IMR-90 (cell line): ENCODE data around the gene NUP88. TPM values are rescaled to one million over a fixed set of nuclear protein-coding genes. Genes with fewer than 3 reads are reported as not detected.
A peak's percentile ranks its signal among the peaks of the same experiment; 100 is the strongest.

Experiments used
- ATAC-seq: fragments of 200-7000 bp; cut with Tn5 transposase; 2 replicates; pipeline ENCODE4 v1.9.1; 2020; ENCODE audit warnings: low read depth, mild to moderate bottlenecking, moderate library complexity
- BruUV-seq: library from RNA; stranded (reverse); fragments of 400-500 nt; replicated peaks from 2 replicates; lab custom pipeline; 2021; lab: Mats Ljungman, UMichigan
- CTCF ChIA-PET: fragments of 300-600 bp; formaldehyde crosslinking; extraction: SDS; loops from one replicate; lab custom pipeline; 2021; ENCODE audit warnings: antibody characterized with exemption; lab: Yijun Ruan, JAX
- POLR2A ChIA-PET: fragments of 300-600 bp; sonication (Branson Sonifier 250); formaldehyde crosslinking; loops from one replicate; lab custom pipeline; 2022; ENCODE audit warnings: antibody characterized with exemption; ENCODE audit not compliant: unreplicated experiment; lab: Charles Lee
- DNase-seq: peaks from one replicate; pipeline ENCODE4 v3.0.0; 2013
- H2AFZ ChIP-seq: replicated peaks from 2 replicates; pipeline ENCODE3; 2013; ENCODE audit warnings: low read length, mild to moderate bottlenecking; ENCODE audit not compliant: poor library complexity
- H2AK5ac ChIP-seq: 2 replicates; pipeline ENCODE4 v1.6.1; 2013; ENCODE audit warnings: low read depth, low read length, inconsistent platforms
- H2AK9ac ChIP-seq: replicated peaks from 2 replicates; pipeline ENCODE3; 2013; ENCODE audit warnings: mild to moderate bottlenecking, low read depth, low read length, moderate library complexity; ENCODE audit not compliant: poor library complexity
- H2BK120ac ChIP-seq: 2 replicates; pipeline ENCODE4 v1.6.1; 2013; ENCODE audit warnings: low read depth, low read length, inconsistent platforms
- H2BK15ac ChIP-seq: 3 replicates; pipeline ENCODE4 v1.6.1; 2013; ENCODE audit warnings: low read depth, low read length, inconsistent platforms
- H2BK20ac ChIP-seq: 2 replicates; pipeline ENCODE4 v1.6.1; 2013; ENCODE audit warnings: low read depth, mild to moderate bottlenecking, inconsistent platforms, low read length, moderate library complexity
- H2BK5ac ChIP-seq: 2 replicates; pipeline ENCODE4 v1.6.1; 2013; ENCODE audit warnings: mild to moderate bottlenecking, low read depth, low read length, inconsistent platforms; ENCODE audit not compliant: poor library complexity, severe bottlenecking
- H3K14ac ChIP-seq: replicated peaks from 2 replicates; pipeline ENCODE4 v1.6.1; 2013; ENCODE audit warnings: low read depth, low read length, inconsistent platforms
- H3K18ac ChIP-seq: 2 replicates; pipeline ENCODE4 v1.6.1; 2013; ENCODE audit warnings: low read depth, low read length, control low read depth
- H3K23ac ChIP-seq: 2 replicates; pipeline ENCODE4 v1.6.1; 2013; ENCODE audit warnings: low read depth, low read length, inconsistent platforms
- H3K27ac ChIP-seq: 2 replicates; pipeline ENCODE4 v1.5.1; 2013; ENCODE audit warnings: mild to moderate bottlenecking, control low read depth, low read length; ENCODE audit not compliant: insufficient read depth
- H3K27me3 ChIP-seq: 2 replicates; pipeline ENCODE4 v1.6.1; 2013; ENCODE audit warnings: low read length; ENCODE audit not compliant: control insufficient read depth, insufficient read depth
- H3K36me3 ChIP-seq: 2 replicates; pipeline ENCODE4 v1.6.1; 2013; ENCODE audit warnings: low read length, mixed read lengths; ENCODE audit not compliant: control insufficient read depth, insufficient read depth
- H3K4ac ChIP-seq: 2 replicates; pipeline ENCODE4 v1.6.1; 2013; ENCODE audit warnings: low read depth, low read length, inconsistent platforms
- H3K4me1 ChIP-seq: 2 replicates; pipeline ENCODE4 v1.6.1; 2013; ENCODE audit warnings: low read length, mixed read lengths; ENCODE audit not compliant: control insufficient read depth, insufficient read depth
- H3K4me2 ChIP-seq: 2 replicates; pipeline ENCODE4 v1.6.1; 2013; ENCODE audit warnings: low read depth, mild to moderate bottlenecking, control low read depth, low read length, moderate library complexity
- H3K4me3 ChIP-seq: 2 replicates; pipeline ENCODE4 v1.5.1; 2013; ENCODE audit warnings: low read depth, mild to moderate bottlenecking, control low read depth, low read length, moderate library complexity; ENCODE audit not compliant: insufficient read depth
- H3K56ac ChIP-seq: 2 replicates; pipeline ENCODE4 v1.6.1; 2013; ENCODE audit warnings: low read length, inconsistent platforms; ENCODE audit not compliant: insufficient read depth; ENCODE audit errors: extremely low read depth
- H3K79me1 ChIP-seq, 2 experiments: 2 replicates each; pipeline ENCODE4 v1.6.1; 2013; ENCODE audit warnings: low read length in 2 of 2, inconsistent platforms in 1 of 2, low read depth in 1 of 2
- H3K9ac ChIP-seq: 2 replicates; pipeline ENCODE4 v1.6.1; 2013; ENCODE audit warnings: low read depth, low read length, control low read depth
- H3K9me1 ChIP-seq: 2 replicates; pipeline ENCODE4 v1.6.1; 2013; ENCODE audit warnings: low read length, inconsistent platforms; ENCODE audit not compliant: insufficient read depth
- H3K9me3 ChIP-seq: 2 replicates; pipeline ENCODE4 v1.6.1; 2013; ENCODE audit warnings: low read length; ENCODE audit not compliant: control insufficient read depth, insufficient read depth
- H4K20me1 ChIP-seq: 2 replicates; pipeline ENCODE4 v1.6.1; 2013; ENCODE audit warnings: low read length, inconsistent platforms; ENCODE audit not compliant: insufficient read depth
- H4K5ac ChIP-seq: 2 replicates; pipeline ENCODE4 v1.6.1; 2013; ENCODE audit warnings: mild to moderate bottlenecking, low read depth, low read length, control low read depth
- H4K8ac ChIP-seq, 2 experiments: 2 replicates each; pipeline ENCODE4 v1.6.1; 2013; ENCODE audit warnings: low read depth in 2 of 2, low read length in 2 of 2, control low read depth in 1 of 2, inconsistent platforms in 1 of 2
- H4K91ac ChIP-seq: 2 replicates; pipeline ENCODE4 v1.6.1; 2013; ENCODE audit warnings: low read depth, low read length, inconsistent platforms; ENCODE audit not compliant: insufficient read depth
- BHLHE40 ChIP-seq: fragments of 150-350 bp; IDR thresholded peaks from 2 replicates; pipeline ENCODE4 v1.6.1; 2016; ENCODE audit warnings: mild to moderate bottlenecking, low read depth, low read length
- CEBPB ChIP-seq: IDR thresholded peaks from 2 replicates; pipeline ENCODE4 v1.6.1; 2012; ENCODE audit warnings: low read depth, low read length, improper control_type of control experiment
- CHD1 ChIP-seq: IDR thresholded peaks from 2 replicates; pipeline ENCODE4 v1.6.1; 2012; ENCODE audit warnings: low read depth, low read length, improper control_type of control experiment
- CTCF ChIP-seq: conservative IDR thresholded peaks from 2 replicates; pipeline ENCODE4 v1.5.1; 2012; ENCODE audit warnings: mild to moderate bottlenecking, low read depth, low read length, improper control_type of control experiment
- FOS ChIP-seq: fragments of 150-350 bp; IDR thresholded peaks from 2 replicates; pipeline ENCODE4 v1.6.1; 2016; ENCODE audit warnings: low read depth, low read length
- MAFK ChIP-seq: IDR thresholded peaks from 2 replicates; pipeline ENCODE4 v1.6.1; 2012; ENCODE audit warnings: low read depth, low read length, improper control_type of control experiment
- MAZ ChIP-seq: IDR thresholded peaks from 2 replicates; pipeline ENCODE4 v1.6.1; 2012; ENCODE audit warnings: low read depth, mild to moderate bottlenecking, low read length, improper control_type of control experiment, moderate library complexity, borderline replicate concordance
- MXI1 ChIP-seq: IDR thresholded peaks from 2 replicates; pipeline ENCODE4 v1.6.1; 2012; ENCODE audit warnings: low read depth, mild to moderate bottlenecking, low read length, moderate library complexity, borderline replicate concordance
- NFE2L2 ChIP-seq: fragments of 150-350 bp; IDR thresholded peaks from 2 replicates; pipeline ENCODE4 v1.6.1; 2016; ENCODE audit warnings: low read depth, mild to moderate bottlenecking, low read length
- POLR2A ChIP-seq: IDR thresholded peaks from 2 replicates; pipeline ENCODE4 v1.6.1; 2012; ENCODE audit warnings: mild to moderate bottlenecking, low read depth, low read length
- RAD21 ChIP-seq: IDR thresholded peaks from 2 replicates; pipeline ENCODE4 v1.6.1; 2012; ENCODE audit warnings: low read length, improper control_type of control experiment
- RCOR1 ChIP-seq: IDR thresholded peaks from 2 replicates; pipeline ENCODE4 v1.6.1; 2012; ENCODE audit warnings: mild to moderate bottlenecking, low read length, improper control_type of control experiment; ENCODE audit not compliant: insufficient replicate concordance
- RFX5 ChIP-seq: IDR thresholded peaks from 2 replicates; pipeline ENCODE4 v1.8.0; 2012; ENCODE audit warnings: low read depth, mild to moderate bottlenecking, low read length, moderate library complexity
- SMC3 ChIP-seq: fragments of 150-350 bp; IDR thresholded peaks from 2 replicates; pipeline ENCODE4 v1.6.1; 2016; ENCODE audit warnings: low read depth, mild to moderate bottlenecking, antibody characterized with exemption, low read length, moderate library complexity
- USF2 ChIP-seq: fragments of 150-350 bp; IDR thresholded peaks from 2 replicates; pipeline ENCODE4 v1.6.1; 2017; ENCODE audit warnings: mild to moderate bottlenecking, antibody characterized with exemption, low read length, low read depth
- WGBS, 2 experiments: methylation state at CpG; one replicate each; pipeline versions ENCODE4 v1.1.5 to v1.1.7; 2013; ENCODE audit warnings: missing lambda C conversion rate in 2 of 2; ENCODE audit not compliant: insufficient read length in 1 of 2; ENCODE audit errors: extremely low coverage in 2 of 2; 5-methylcytosine and 5-hydroxymethylcytosine counted together
- dilution Hi-C: fragments of 300-500 bp; cut with HindIII; formaldehyde crosslinking; loops from one replicate; pipeline ENCODE4 v1.14.3; 2018; ENCODE audit warnings: low sequenced_read_pairs; ENCODE audit not compliant: unreplicated experiment
- in situ Hi-C: fragments of 300-500 bp; cut with MboI; formaldehyde crosslinking; loops from 3 replicates; pipeline ENCODE4 v1.14.3; 2019; ENCODE audit warnings: low sequenced_read_pairs, inconsistent platforms, mixed read lengths
- intact Hi-C: fragments of 100-400 bp; cut with micrococcal nuclease; formaldehyde crosslinking; loops from 2 replicates; pipeline ENCODE4 v1.10.0; 2022
- polyA plus RNA-seq, 3 experiments: library from polyadenylated mRNA; depleted of rRNA; stranded (reverse); fragments of >200 nt; gene quantifications; 2 replicates each; pipeline ENCODE4 v1.2.3, GENCODE V29; 2012; ENCODE audit warnings: low replicate concordance in 1 of 3
- total RNA-seq: library from RNA; depleted of rRNA; stranded (reverse); fragments of >200 nt; gene quantifications from 2 replicates; pipeline ENCODE4 v1.2.3, GENCODE V29; 2012

The NUP88 gene
- total and polyA plus RNA-seq, 2 of the 4 experiments (the other 2 are of a cell fraction), result 57.0 to 83.7 TPM

- H4K8ac ChIP-seq, result no peak overlapping the region; a peak in 1 of 4 replicates
- 0 out of 2 replicates have a peak overlapping the region, but pooled peaks have one; percentile 0 for H4K91ac ChIP-seq
- CTCF ChIA-PET, result no interaction called here
- in situ Hi-C loops (no loop called here), dilution Hi-C loops (no loop called here), intact Hi-C loops (no loop called here)
- no peaks in the 10 kb centered on the region for H4K20me1 ChIP-seq
- H2AK9ac ChIP-seq, result no peak overlapping the region
- no peak overlapping the region for H2AFZ ChIP-seq
- no peaks in the 10 kb centered on the region for H3K9me3 ChIP-seq
- peak overlapping the region; percentile 11; the same call in 1 of the 2 replicates for H3K4ac ChIP-seq
- H3K4me1 ChIP-seq, result peaks cover 4% of the 10 kb centered on the region
- peak overlapping the region; percentile 38; the same call in 1 of the 2 replicates for H3K14ac ChIP-seq
- ATAC-seq, result peak; percentile 72
- no CpG with 5 or more reads among the region's 3 CpGs for WGBS, 2 experiments
- no peak for DNase-seq
- peaks cover 12% of the 10 kb centered on the region for H3K36me3 ChIP-seq
- no peak overlapping the region for H2BK15ac ChIP-seq
- no peak overlapping the region; the same call in 1 of the 2 replicates for H3K4me2 ChIP-seq
- no peaks in the 10 kb centered on the region for H3K27me3 ChIP-seq
- no peak overlapping the region for H3K56ac ChIP-seq
- no peak overlapping the region for H3K23ac ChIP-seq
- no peak overlapping the region; the same call in 1 of the 2 replicates for H3K18ac ChIP-seq
- H3K27ac ChIP-seq, result peak overlapping the region; percentile 26; the same call in 1 of the 2 replicates
- H2BK20ac ChIP-seq, result no peak overlapping the region
- H3K9ac ChIP-seq, result no peak overlapping the region
- no peak overlapping the region; the same call in 1 of the 2 replicates for H4K5ac ChIP-seq
- H3K79me1 ChIP-seq, result peaks cover 4 to 10% of the 10 kb centered on the region in 2 experiments; a peak in 3 of 4 replicates
- no peak overlapping the region for H2BK5ac ChIP-seq
- no peak overlapping the region for H3K4me3 ChIP-seq
- no peak overlapping the region for H2BK120ac ChIP-seq
- POLR2A ChIA-PET, result no interaction called here
- peaks cover 3% of the 10 kb centered on the region for H3K9me1 ChIP-seq
- no peak overlapping the region for H2AK5ac ChIP-seq
- no TSS peak for BruUV-seq
- no peak for TF ChIP-seq MXI1
- TF ChIP-seq MAFK, result no peak
- TF ChIP-seq USF2, result no peak
- no peak for TF ChIP-seq MAZ
- no peak for TF ChIP-seq POLR2A
- TF ChIP-seq FOS, result no peak
- no peak for TF ChIP-seq RFX5
- no peak for TF ChIP-seq SMC3
- no peak for TF ChIP-seq RCOR1
- no peak for TF ChIP-seq CTCF
- TF ChIP-seq NFE2L2, result no peak
- TF ChIP-seq CHD1, result no peak
- no peak for TF ChIP-seq BHLHE40
- TF ChIP-seq CEBPB, result no peak
- no peak for TF ChIP-seq RAD21
Measured at GRCh38 chr17:5355421-5356129, 63.9 kb downstream of the NUP88 start.
